GM11168 (cell line): Measurements from ENCODE around the gene PTPRM.

Experiments used
- in situ Hi-C: fragments of 300-500 bp; cut with MboI; formaldehyde crosslinking; loops from one replicate; pipeline ENCODE4 v1.12.0; 2022; ENCODE audit warnings: low sequenced_read_pairs; ENCODE audit not compliant: unreplicated experiment

PTPRM gene

GRCh38 chr18:8063733-8064132 lies 496.6 kb downstream of the PTPRM start:
- in situ Hi-C loops, result no loop called here

- in situ Hi-C loops, result no loop called here
Measured at GRCh38 chr18:8065284-8065683, 498.2 kb downstream of the PTPRM start.

- in situ Hi-C loops, result no loop called here
Measured at GRCh38 chr18:8065773-8066172, 498.7 kb downstream of the PTPRM start.

- in situ Hi-C loops, result no loop called here
Measured at GRCh38 chr18:8069708-8070107, 502.6 kb downstream of the PTPRM start.

- in situ Hi-C loops, result no loop called here
Measured at GRCh38 chr18:8073167-8073566, 506.1 kb downstream of the PTPRM start.

- in situ Hi-C loops, result no loop called here
Measured at GRCh38 chr18:8080092-8080491, 513.0 kb downstream of the PTPRM start.

- in situ Hi-C loops, result no loop called here
Measured at GRCh38 chr18:8081267-8081666, 514.2 kb downstream of the PTPRM start.

GRCh38 chr18:8081872-8082553 lies 514.9 kb downstream of the PTPRM start:
- in situ Hi-C loops, result no loop called here

- in situ Hi-C loops, result no loop called here
Measured at GRCh38 chr18:8084160-8084559, 517.0 kb downstream of the PTPRM start.

GRCh38 chr18:8088626-8089025 lies 521.5 kb downstream of the PTPRM start:
- in situ Hi-C loops, result no loop called here

- in situ Hi-C loops, result no loop called here
Measured at GRCh38 chr18:8091035-8091434, 523.9 kb downstream of the PTPRM start.

- in situ Hi-C loops, result no loop called here
Measured at GRCh38 chr18:8095947-8096570, 528.9 kb downstream of the PTPRM start.

- in situ Hi-C loops, result no loop called here
Measured at GRCh38 chr18:8097399-8097798, 530.3 kb downstream of the PTPRM start.

- in situ Hi-C loops, result no loop called here
Measured at GRCh38 chr18:8097927-8098326, 530.8 kb downstream of the PTPRM start.

GRCh38 chr18:8106603-8107002 lies 539.5 kb downstream of the PTPRM start:
- in situ Hi-C loops, result no loop called here

- in situ Hi-C loops, result no loop called here
Measured at GRCh38 chr18:8107426-8107825, 540.3 kb downstream of the PTPRM start.

- in situ Hi-C loops, result no loop called here
Measured at GRCh38 chr18:8114480-8114879, 547.4 kb downstream of the PTPRM start.

GRCh38 chr18:8116341-8117005 lies 549.4 kb downstream of the PTPRM start:
- in situ Hi-C loops, result no loop called here

GRCh38 chr18:8117006-8117371 lies 549.9 kb downstream of the PTPRM start:
- in situ Hi-C loops, result no loop called here

GRCh38 chr18:8121101-8121500 lies 554.0 kb downstream of the PTPRM start:
- in situ Hi-C loops, result no loop called here

- in situ Hi-C loops, result no loop called here
Measured at GRCh38 chr18:8121942-8122480, 554.9 kb downstream of the PTPRM start.
